ENCODE data around the gene JAKMIP2. TPM values are rescaled to one million over a fixed set of nuclear protein-coding genes. Genes with fewer than 3 reads are reported as not detected.

JAKMIP2 gene
- total and polyA plus RNA-seq, 2 experiments from 2014 or later: 0.23 TPM; not detected in 1

GRCh38 chr5:147788023-147788422, 5.5 kb upstream of the JAKMIP2 start:
- no peaks in the 10 kb centered on the region for H3K79me2 ChIP-seq (ENCODE audit: insufficient read depth)
- no peaks in the 10 kb centered on the region for H3K9me3 ChIP-seq (ENCODE audit: low read depth)
- no peak for DNase-seq
- H3K27ac ChIP-seq: no peak overlapping the region
- no peak overlapping the region for H3K4me2 ChIP-seq (ENCODE audit: unreplicated experiment)
- H4K20me1 ChIP-seq (ENCODE audit: insufficient read depth): no peaks in the 10 kb centered on the region
- no peak overlapping the region for H3K9ac ChIP-seq
- H3K36me3 ChIP-seq (ENCODE audit: low read depth): no peaks in the 10 kb centered on the region
- in situ Hi-C loops (cut with MboI): no loop called here
- no peaks in the 10 kb centered on the region; the same call in 1 of the 2 replicates for H3K27me3 ChIP-seq (replicated peaks; ENCODE audit: insufficient read depth)
- no peak overlapping the region for H3K4me3 ChIP-seq
- no peaks in the 10 kb centered on the region for H3F3A ChIP-seq (ENCODE audit: insufficient read depth)
- H2AFZ ChIP-seq: no peak overlapping the region
- TF ChIP-seq EZH2phosphoT487 (IDR thresholded peaks at IDR 0.05; ENCODE audit: insufficient read depth, low read depth): no peak
- TF ChIP-seq EZH2 (IDR thresholded peaks at IDR 0.05; ENCODE audit: insufficient read depth, poor library complexity, severe bottlenecking): no peak
- no peaks in the 10 kb centered on the region for H3K4me1 ChIP-seq (ENCODE audit: insufficient read depth)
- no peaks in the 10 kb centered on the region for H3K9me2 ChIP-seq (ENCODE audit: insufficient read depth)

- H3K79me2 ChIP-seq (ENCODE audit: insufficient read depth): no peaks in the 10 kb centered on the region
- H3K4me3 ChIP-seq: no peak overlapping the region
- H4K20me1 ChIP-seq (ENCODE audit: insufficient read depth): no peaks in the 10 kb centered on the region
- H3K4me2 ChIP-seq (ENCODE audit: unreplicated experiment): no peak overlapping the region
- no peak overlapping the region for H3K9ac ChIP-seq
- TF ChIP-seq EZH2 (IDR thresholded peaks at IDR 0.05; ENCODE audit: insufficient read depth, poor library complexity, severe bottlenecking) (no peak), EZH2phosphoT487 (IDR thresholded peaks at IDR 0.05; ENCODE audit: insufficient read depth, low read depth) (no peak)
- no peaks in the 10 kb centered on the region for H3K4me1 ChIP-seq (ENCODE audit: insufficient read depth)
- no peaks in the 10 kb centered on the region for H3K9me2 ChIP-seq (ENCODE audit: insufficient read depth)
- H2AFZ ChIP-seq: no peak overlapping the region
- no peaks in the 10 kb centered on the region for H3K36me3 ChIP-seq (ENCODE audit: low read depth)
- in situ Hi-C loops (cut with MboI): no loop called here
- no peaks in the 10 kb centered on the region for H3F3A ChIP-seq (ENCODE audit: insufficient read depth)
- H3K27ac ChIP-seq: no peak overlapping the region
- no peak for DNase-seq
- no peaks in the 10 kb centered on the region for H3K9me3 ChIP-seq (ENCODE audit: low read depth)
- WGBS, 2 experiments (ENCODE audit: low coverage in 1 of 2, low lambda C conversion rate in 2 of 2, missing lambda C conversion rate in 2 of 2): 16 to 25% methylated on average over 2 of the region's 2 CpGs
- H3K27me3 ChIP-seq (replicated peaks; ENCODE audit: insufficient read depth): no peaks in the 10 kb centered on the region; the same call in none of the 2 replicates
These were observed 3.6 kb upstream of the JAKMIP2 start for GRCh38 chr5:147786142-147786541.

- H3K27ac ChIP-seq: no peak overlapping the region
- TF ChIP-seq EZH2 (IDR thresholded peaks at IDR 0.05; ENCODE audit: insufficient read depth, poor library complexity, severe bottlenecking) (no peak), EZH2phosphoT487 (IDR thresholded peaks at IDR 0.05; ENCODE audit: insufficient read depth, low read depth) (no peak)
- H3K79me2 ChIP-seq (ENCODE audit: insufficient read depth): no peaks in the 10 kb centered on the region
- no peaks in the 10 kb centered on the region for H3K4me1 ChIP-seq (ENCODE audit: insufficient read depth)
- in situ Hi-C loops (cut with MboI): no loop called here
- H3K36me3 ChIP-seq (ENCODE audit: low read depth): no peaks in the 10 kb centered on the region
- no peak overlapping the region for H2AFZ ChIP-seq
- DNase-seq: no peak
- no peaks in the 10 kb centered on the region for H4K20me1 ChIP-seq (ENCODE audit: insufficient read depth)
- no peak overlapping the region for H3K9ac ChIP-seq
- no peak overlapping the region for H3K4me3 ChIP-seq
- no peaks in the 10 kb centered on the region for H3K9me3 ChIP-seq (ENCODE audit: low read depth)
- H3K27me3 ChIP-seq (replicated peaks; ENCODE audit: insufficient read depth): no peaks in the 10 kb centered on the region; the same call in none of the 2 replicates
- no peak overlapping the region for H3K4me2 ChIP-seq (ENCODE audit: unreplicated experiment)
- no peaks in the 10 kb centered on the region for H3F3A ChIP-seq (ENCODE audit: insufficient read depth)
- no peaks in the 10 kb centered on the region for H3K9me2 ChIP-seq (ENCODE audit: insufficient read depth)
- 30 to 37% methylated on average over 8 of the region's 8 CpGs for WGBS, 2 experiments (ENCODE audit: low coverage in 1 of 2, low lambda C conversion rate in 2 of 2, missing lambda C conversion rate in 2 of 2)
These were observed 1.8 kb upstream of the JAKMIP2 start for GRCh38 chr5:147784146-147784987.

- H3K9me3 ChIP-seq (ENCODE audit: low read depth): no peaks in the 10 kb centered on the region
- H3K36me3 ChIP-seq (ENCODE audit: low read depth): no peaks in the 10 kb centered on the region
- no peaks in the 10 kb centered on the region for H3K9me2 ChIP-seq (ENCODE audit: insufficient read depth)
- in situ Hi-C loops (cut with MboI): no loop called here
- H3K4me1 ChIP-seq (ENCODE audit: insufficient read depth): no peaks in the 10 kb centered on the region
- H2AFZ ChIP-seq: no peak overlapping the region
- H3K4me3 ChIP-seq: no peak overlapping the region
- H3K4me2 ChIP-seq (ENCODE audit: unreplicated experiment): no peak overlapping the region
- no peaks in the 10 kb centered on the region; the same call in none of the 2 replicates for H3K27me3 ChIP-seq (replicated peaks; ENCODE audit: insufficient read depth)
- H3K9ac ChIP-seq: no peak overlapping the region
- DNase-seq: no peak
- H3K27ac ChIP-seq: no peak overlapping the region
- H3K79me2 ChIP-seq (ENCODE audit: insufficient read depth): no peaks in the 10 kb centered on the region
- H4K20me1 ChIP-seq (ENCODE audit: insufficient read depth): no peaks in the 10 kb centered on the region
- 20 to 26% methylated on average over 5 of the region's 5 CpGs for WGBS, 2 experiments (ENCODE audit: low coverage in 1 of 2, low lambda C conversion rate in 2 of 2, missing lambda C conversion rate in 2 of 2)
- no peaks in the 10 kb centered on the region for H3F3A ChIP-seq (ENCODE audit: insufficient read depth)
- TF ChIP-seq EZH2 (IDR thresholded peaks at IDR 0.05; ENCODE audit: insufficient read depth, poor library complexity, severe bottlenecking) (no peak), EZH2phosphoT487 (IDR thresholded peaks at IDR 0.05; ENCODE audit: insufficient read depth, low read depth) (no peak)
These were observed 1.5 kb downstream of the JAKMIP2 start for GRCh38 chr5:147780924-147781573.

Measured in GM23248 (cell line).